SKM-1 (cell line): Measurements from ENCODE around the gene GDF10.

Experiments used
- DNase-seq: peaks from one replicate; lab custom pipeline; 2025; ENCODE audit not compliant: unreplicated experiment; lab: John Stamatoyannopoulos, UW

Gene GDF10

DNA sequence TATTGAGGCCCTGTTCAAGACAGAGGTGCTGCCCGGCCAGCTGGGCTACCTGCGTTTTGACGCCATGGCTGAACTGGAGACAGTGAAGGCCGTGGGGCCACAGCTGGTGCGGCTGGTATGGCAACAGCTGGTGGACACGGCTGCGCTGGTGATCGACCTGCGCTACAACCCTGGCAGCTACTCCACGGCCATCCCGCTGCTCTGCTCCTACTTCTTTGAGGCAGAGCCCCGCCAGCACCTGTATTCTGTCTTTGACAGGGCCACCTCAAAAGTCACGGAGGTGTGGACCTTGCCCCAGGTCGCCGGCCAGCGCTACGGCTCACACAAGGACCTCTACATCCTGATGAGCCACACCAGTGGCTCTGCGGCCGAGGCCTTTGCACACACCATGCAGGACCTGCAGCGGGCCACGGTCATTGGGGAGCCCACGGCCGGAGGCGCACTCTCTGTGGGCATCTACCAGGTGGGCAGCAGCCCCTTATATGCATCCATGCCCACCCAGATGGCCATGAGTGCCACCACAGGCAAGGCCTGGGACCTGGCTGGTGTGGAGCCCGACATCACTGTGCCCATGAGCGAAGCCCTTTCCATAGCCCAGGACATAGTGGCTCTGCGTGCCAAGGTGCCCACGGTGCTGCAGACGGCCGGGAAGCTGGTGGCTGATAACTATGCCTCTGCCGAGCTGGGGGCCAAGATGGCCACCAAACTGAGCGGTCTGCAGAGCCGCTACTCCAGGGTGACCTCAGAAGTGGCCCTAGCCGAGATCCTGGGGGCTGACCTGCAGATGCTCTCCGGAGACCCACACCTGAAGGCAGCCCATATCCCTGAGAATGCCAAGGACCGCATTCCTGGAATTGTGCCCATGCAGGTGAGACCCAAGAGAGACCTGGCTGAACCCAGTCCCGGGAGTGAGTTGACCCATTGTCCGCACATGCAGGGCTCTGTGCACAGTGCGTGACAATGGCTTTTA, 51.0 kb downstream of the GDF10 start:
- no peak for DNase-seq

GRCh38 chr10:47351899-47352815, 52.2 kb downstream of the GDF10 start:
- no peak for DNase-seq

DNA sequence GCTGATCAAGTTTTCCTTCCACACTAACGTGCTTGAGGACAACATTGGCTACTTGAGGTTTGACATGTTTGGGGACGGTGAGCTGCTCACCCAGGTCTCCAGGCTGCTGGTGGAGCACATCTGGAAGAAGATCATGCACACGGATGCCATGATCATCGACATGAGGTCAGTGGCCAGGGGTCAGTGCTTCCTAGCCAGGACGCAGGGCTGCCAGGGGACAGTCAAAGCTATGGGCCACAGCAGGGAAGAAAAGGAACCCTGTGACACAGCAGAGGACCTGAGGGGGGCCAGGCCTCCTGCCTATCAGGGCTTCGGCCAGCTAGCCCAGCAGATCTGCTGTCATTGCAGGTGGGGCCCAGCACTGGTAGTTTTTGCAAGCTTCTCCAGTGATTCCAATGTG, 53.4 kb downstream of the GDF10 start:
- DNase-seq: no peak

DNA sequence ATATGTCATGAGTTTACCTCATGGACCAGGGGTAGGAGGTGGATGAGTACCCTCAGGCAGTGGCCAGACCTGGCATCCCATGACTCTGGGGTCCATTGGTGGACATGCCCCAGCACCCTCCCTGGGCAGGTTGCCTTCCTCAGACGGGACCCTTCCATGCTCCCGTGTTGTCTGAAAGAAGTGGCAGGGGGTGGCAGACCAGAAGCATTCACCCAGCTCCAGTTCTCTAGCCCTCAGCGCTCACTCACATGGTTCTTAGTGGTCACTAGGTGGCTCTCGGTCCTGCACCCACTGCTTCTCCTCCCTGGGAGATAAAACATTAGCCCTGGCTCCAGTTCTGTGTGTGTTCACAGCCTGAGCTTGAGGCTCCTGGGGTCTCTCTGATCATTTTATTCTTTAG, 54.2 kb downstream of the GDF10 start:
- DNase-seq: no peak

DNA sequence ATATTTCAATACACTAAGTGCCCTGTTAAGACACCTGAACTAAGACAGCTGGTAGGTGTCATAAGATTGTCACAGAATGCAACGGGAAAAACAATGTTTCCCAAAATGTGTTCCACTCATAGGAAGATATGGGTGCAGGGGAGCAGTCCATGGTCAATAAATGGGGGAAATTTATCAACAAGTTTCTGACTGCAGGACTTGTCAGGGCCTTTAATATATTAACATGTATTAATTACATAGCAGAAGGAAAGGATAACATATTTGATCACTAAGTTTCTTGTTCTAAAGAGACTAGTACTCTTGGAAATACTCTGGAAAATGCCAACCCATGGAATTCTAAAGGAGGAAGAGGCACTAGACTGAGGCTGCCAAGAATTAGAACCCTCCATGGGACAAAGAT, 54.9 kb downstream of the GDF10 start:
- DNase-seq: no peak

GRCh38 chr10:47356708-47357107, 56.7 kb downstream of the GDF10 start:
- no peak for DNase-seq

- DNase-seq: no peak
These were observed 57.2 kb downstream of the GDF10 start for GRCh38 chr10:47357131-47357582.

DNA sequence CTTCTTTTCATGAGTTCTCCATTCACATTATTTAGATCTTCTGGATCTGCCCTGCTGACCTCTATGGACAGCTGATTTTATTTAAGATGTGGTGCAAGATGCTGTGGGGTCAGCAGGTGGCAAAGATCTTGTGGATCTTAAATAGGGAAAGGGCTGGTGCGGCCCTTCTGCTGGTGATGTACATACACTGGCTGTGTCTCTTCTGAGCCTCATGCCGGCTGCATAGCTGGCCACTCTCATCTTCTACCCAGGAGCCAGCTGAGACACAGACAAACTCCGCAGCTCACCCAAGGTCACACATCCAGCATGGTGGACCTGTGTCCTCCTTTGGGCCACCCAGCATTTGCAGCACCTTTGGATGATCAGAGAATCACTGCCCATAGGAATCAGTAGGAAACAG, 57.9 kb downstream of the GDF10 start:
- DNase-seq: no peak

- no peak for DNase-seq
These were observed 58.5 kb downstream of the GDF10 start for GRCh38 chr10:47358457-47358856.

- no peak for DNase-seq
These were observed 59.1 kb downstream of the GDF10 start for GRCh38 chr10:47359101-47359500.

DNA sequence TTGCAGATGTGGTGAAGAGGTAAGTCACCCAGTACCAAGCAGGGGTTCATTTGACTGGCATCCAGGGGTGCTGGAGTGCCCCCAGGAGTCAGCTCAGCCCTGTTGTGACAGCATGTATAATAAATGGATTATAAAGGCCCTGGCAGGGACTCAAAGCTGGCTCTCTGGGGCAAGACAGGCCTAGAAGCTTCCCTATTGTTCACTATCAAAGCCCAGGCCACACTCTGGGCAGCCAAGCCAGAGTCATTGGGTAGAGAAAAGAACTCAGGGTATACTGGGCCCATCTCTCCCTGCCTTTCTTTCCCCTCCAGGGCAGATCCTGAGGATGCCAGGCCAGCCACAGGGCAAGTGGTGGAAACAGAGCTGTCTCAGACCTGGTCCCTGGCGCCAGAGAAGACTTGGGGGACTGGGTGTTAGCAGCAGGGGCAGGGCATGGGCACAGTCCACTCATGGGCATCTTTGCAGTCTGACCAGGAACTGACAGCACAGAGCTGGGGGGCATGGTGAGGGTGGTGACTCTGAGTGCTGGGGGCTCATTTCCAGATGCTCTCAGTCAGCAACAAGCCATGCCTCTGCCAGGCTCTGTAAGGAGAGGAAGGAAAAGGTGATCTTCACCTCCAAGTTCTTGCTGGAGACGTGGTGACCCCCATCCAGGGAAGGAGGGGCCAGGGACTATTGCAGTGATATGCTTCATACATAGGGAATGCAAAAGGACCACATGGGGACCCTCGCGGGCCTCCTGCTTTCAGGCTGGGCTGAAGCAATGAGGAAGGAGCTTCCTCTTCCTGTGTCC, 59.8 kb downstream of the GDF10 start:
- no peak for DNase-seq

DNA sequence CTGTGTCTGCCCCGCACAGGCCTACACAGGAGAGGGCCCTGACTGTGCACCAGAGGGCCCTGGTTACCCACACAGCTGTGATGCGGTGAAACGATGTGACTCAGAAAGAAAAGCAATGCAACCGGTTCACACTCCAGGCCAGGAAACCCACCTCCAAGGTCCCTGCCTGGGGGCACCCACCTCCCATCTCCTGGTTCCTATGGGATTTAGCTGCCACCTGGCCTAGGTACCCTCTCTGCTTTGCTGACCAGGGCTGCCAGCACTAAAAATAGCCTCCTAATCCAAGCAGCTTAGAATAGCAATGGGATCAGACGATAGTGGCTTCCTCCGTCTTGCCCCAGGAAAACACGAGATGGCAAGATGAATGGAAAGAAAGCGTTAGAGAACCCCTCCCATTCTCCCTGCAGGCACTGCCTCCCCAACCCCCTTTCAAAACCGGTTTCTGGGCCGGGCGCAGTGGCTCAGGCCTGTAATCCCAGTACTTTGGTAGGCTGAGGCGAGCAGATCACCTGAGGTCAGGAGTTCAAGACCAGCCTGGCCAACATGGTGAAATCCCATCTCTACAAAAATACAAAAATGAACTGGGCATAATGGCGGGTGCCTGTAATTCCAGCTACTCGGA, 60.5 kb downstream of the GDF10 start:
- DNase-seq: no peak

DNA sequence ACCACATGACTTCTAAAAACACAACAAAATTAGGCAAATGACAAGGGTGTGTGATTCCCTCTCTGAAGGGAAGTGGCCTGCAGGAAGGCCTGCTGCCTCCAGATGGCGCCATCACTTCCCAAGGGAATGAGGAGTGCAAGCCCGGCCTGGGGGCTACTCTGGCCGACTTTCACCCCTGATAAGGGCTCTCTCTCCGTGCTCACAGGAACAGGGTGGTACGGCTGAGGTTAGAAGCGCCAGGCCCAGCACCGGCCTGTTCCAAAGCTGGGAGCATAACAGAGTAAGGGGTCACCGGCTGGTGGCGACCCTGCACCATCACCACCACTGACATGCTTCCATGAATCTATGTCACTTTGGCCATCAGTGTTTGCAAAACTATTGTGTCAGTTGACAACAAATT, 61.3 kb downstream of the GDF10 start:
- no peak for DNase-seq

DNA sequence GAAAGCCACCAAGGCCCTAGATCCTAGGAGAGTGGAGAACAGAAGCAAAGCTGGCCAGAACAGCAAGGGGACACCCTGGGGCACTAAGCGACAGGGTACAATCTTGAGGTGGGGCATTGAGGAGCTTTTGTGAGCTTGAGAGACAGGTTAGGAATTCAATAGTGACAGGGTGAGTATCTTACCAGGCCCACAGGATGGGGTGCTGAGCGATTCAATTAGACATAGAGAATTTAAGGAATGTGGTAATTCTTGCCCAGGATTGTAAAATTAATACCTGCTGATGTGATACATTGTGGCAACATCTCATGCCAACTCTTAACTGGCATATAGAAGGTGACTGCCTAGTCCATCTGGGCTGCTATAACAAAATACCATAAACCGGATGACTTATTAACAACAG, 62.2 kb downstream of the GDF10 start:
- no peak for DNase-seq
